NCI-H2171 (cell line): ENCODE data around the gene NLE1.
A peak's percentile ranks its signal among the peaks of the same experiment; 100 is the strongest.

Source experiments
- DNase-seq: peaks from one replicate; lab custom pipeline; 2025; lab: John Stamatoyannopoulos, UW

NLE1 gene

DNA sequence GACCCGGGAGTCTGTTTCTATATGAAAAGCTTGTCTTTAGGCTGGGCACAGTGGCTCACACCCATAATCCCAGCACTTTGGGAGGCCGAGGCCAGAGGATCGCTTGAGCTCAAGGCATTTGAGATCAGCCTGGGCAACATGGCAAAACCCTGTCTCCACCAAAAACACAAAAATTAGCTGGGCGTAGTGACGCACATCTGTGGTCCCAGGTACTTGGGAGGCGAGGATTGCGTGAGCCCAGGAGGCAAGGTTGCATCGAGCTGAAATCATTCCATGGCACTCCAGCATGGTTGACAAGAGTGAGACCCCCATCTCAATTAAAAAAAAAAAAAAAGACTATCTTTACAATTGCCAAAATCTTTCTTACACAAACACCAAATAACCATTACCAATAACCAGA is 55.9 kb downstream of the NLE1 start:
- no peak for DNase-seq

DNA sequence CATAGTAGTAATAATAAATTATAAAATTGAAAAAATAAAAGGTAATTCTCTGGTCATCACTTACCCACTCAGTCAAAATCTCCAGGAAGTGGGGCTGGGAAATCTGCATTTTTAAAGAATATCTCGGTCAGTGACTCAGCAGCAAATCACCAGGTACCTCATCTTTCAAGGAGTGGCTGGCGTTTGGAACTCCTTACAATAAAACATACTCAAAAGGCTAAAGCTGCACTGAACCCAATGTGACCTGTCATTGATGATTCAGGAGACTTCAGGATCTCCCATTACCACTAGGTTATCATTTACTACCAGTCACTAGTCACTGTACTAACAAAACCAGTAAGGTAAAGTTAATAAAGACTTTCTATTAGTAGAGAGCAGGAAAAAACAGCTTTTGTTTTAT is 57.1 kb downstream of the NLE1 start:
- no peak for DNase-seq

DNA sequence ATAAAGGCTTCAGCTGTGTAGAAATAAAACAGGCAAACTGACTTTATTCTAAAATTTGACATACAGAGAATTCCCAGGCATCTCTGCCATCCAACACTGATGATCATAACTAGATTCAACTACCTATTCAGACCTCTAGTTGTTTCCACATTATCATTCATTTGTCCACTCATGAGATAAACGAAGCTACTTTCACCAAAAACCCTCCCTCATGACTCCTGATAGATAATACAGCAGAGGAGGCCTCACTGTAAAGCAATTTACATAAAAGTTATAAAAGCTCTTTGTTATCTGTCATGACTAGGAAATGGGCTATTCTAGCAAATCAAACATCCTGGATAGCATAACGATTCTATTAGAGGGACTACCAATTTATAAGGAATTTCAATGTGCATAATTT is 59.0 kb downstream of the NLE1 start:
- no peak for DNase-seq

DNA sequence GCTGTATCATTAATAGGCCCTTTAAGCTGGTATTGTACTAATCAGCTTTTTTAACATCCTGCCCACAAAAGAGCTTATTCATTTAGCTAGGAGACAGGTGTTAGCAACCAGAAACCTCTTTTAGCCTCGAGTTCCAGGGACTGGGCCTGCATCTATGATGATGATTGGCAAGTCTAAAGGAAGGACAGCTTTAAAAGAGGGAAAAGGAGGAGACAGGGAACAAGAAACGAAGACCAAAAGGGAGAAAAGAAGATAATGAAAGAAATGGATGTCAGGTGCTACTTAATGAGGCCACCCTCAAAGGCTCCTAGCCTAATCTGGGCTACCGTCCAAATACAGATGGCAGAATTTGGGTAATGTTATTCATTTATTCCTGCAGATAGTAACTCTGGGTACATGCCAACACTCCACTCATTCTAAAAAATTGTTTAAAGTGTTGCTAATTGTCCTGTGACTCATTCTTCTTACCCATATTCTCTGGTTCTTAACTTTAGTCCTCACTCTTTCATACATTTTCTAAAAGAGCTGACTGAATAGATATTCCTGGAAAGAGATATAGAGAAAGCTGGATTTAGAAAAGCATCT is 59.9 kb downstream of the NLE1 start:
- DNase-seq: peak; percentile 40

DNA sequence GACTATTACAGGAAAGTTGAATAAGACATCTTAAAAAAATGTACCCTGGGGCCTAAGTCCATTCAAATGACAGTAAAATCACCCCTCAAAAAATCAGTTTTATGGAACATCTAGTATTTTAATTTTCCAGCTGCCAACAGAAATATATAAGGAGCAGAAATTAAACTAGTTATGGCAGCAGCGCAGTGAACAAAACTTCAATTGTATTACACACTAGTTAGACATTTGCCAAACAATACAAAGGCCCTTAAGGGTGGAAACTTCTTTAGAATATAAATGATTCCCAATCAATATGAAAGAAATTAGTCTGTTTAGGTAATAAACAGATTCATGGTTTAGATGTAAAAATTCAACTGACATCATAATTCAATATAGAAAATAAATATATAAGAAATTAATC is 60.5 kb downstream of the NLE1 start:
- DNase-seq: no peak

DNA sequence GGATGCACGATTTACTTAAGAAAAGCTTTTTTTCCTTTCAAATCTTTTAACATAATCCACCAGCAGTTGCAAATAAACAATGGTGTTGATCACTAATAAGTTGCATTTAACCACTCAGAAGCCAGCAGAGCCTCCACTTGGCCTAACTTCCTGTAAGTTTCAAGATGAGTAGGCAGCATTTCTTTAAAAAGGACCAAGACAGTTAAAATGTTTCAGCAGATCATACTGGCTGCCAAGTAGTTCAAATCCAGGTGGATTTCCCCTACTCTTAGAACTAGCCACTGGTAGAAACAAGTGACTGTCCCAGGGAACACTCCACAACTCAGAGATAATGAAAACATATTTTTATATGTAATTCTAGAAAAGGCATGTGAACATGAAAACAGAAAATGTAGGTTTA is 61.6 kb downstream of the NLE1 start:
- no peak for DNase-seq

DNA sequence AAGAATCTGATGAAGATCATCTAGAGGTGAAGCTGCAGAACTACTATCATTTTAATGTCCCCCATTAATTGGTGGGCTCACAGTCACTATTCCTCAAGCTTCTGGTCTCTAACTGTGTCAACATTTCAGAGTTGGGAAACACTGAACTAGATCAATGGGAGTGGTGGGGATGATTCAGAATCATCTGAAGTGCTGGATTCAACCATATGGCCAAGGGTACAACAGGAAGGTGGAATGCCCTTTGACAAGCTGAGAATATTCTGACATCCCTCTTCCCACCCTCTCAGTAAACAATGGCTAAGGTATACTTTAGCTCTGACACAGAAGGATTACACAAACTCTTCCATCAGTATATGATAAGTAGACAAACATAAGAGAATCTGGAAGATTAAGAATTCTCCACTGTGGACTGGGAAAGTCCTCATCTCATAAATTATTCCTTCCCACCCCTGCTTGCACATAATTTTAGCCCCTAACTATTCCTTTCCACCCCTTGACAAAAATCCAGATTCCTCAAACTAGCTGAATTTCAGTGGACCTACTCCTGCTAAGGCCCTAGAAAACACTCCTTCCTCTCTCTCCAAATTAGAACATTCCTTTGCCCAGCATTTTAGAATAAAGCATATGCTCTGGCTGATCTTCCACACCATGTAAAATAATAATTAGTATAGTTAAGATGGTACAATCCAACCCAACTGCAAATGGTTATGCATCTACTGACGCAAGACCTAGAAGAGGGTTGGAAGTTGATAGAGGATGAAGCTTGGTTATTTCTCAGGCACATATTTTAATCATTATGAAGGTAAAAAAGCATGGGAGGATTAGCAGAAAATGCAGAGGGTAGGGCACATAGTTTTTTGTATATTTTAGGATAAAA is 62.3 kb downstream of the NLE1 start:
- no peak for DNase-seq
